Measurements from ENCODE around the gene HIBADH.

Gene HIBADH

DNA sequence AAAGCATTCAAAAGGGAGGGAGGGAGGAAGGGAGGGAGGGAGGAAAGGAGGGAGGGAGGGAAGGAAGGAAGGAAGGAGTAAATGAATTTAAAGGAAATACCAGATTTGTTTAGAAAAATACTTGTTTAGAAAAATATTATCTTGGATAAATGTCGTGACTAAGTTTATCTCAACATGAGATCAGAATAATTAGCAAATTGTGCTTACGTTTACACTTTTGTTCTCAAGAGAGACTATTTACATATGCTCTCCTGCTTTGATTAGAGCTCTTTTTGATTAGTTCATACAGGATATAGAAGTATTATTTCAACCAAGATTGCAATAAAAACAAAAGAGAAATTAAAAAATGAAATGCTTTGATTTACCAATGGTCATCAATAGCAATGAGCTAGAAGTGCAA is 186.2 kb downstream of the HIBADH start:
- Histone ChIP-seq H3K27me3 (ENCODE audit: insufficient read depth, poor library complexity, severe bottlenecking) (no peaks in the 10 kb centered on the region), H3K9me3 (ENCODE audit: severe bottlenecking) (no peaks in the 10 kb centered on the region), H3K4me1 (ENCODE audit: insufficient read depth, poor library complexity, severe bottlenecking) (no peaks in the 10 kb centered on the region), H3K27ac (ENCODE audit: poor library complexity, severe bottlenecking) (no peak overlapping the region), H3K4me3 (ENCODE audit: severe bottlenecking) (no peak overlapping the region), H3K36me3 (ENCODE audit: low read depth) (no peaks in the 10 kb centered on the region)
- DNase-seq (ENCODE audit: low spot score), result no peak
- ATAC-seq (ENCODE audit: low read depth), result no peak
- TF ChIP-seq, protein P1, sequence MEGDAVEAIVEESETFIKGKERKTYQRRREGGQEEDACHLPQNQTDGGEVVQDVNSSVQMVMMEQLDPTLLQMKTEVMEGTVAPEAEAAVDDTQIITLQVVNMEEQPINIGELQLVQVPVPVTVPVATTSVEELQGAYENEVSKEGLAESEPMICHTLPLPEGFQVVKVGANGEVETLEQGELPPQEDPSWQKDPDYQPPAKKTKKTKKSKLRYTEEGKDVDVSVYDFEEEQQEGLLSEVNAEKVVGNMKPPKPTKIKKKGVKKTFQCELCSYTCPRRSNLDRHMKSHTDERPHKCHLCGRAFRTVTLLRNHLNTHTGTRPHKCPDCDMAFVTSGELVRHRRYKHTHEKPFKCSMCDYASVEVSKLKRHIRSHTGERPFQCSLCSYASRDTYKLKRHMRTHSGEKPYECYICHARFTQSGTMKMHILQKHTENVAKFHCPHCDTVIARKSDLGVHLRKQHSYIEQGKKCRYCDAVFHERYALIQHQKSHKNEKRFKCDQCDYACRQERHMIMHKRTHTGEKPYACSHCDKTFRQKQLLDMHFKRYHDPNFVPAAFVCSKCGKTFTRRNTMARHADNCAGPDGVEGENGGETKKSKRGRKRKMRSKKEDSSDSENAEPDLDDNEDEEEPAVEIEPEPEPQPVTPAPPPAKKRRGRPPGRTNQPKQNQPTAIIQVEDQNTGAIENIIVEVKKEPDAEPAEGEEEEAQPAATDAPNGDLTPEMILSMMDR (IDR thresholded peaks at IDR 0.05; ENCODE audit: poor library complexity, severe bottlenecking), result no peak

Data from RWPE2 (cell line).